SK-N-MC (cell line): ENCODE results near the gene DUSP15.

Experiments used
- EZH2 ChIP-seq: fragments of 200-600 bp; sonication (generic); IDR thresholded peaks from one replicate; pipeline ENCODE4 v1.6.1; 2017; ENCODE audit warnings: antibody characterized with exemption
- FOXP2 ChIP-seq: optimal IDR thresholded peaks from 2 replicates; pipeline ENCODE3; 2011; ENCODE audit warnings: mild to moderate bottlenecking, moderate library complexity; ENCODE audit not compliant: insufficient read depth; ENCODE audit errors: extremely low read length, control extremely low read depth
- POLR2AphosphoS5 ChIP-seq: IDR thresholded peaks from 2 replicates; pipeline ENCODE4 v1.6.1; 2012; ENCODE audit warnings: mild to moderate bottlenecking, low read depth, low read length, borderline replicate concordance

DNA sequence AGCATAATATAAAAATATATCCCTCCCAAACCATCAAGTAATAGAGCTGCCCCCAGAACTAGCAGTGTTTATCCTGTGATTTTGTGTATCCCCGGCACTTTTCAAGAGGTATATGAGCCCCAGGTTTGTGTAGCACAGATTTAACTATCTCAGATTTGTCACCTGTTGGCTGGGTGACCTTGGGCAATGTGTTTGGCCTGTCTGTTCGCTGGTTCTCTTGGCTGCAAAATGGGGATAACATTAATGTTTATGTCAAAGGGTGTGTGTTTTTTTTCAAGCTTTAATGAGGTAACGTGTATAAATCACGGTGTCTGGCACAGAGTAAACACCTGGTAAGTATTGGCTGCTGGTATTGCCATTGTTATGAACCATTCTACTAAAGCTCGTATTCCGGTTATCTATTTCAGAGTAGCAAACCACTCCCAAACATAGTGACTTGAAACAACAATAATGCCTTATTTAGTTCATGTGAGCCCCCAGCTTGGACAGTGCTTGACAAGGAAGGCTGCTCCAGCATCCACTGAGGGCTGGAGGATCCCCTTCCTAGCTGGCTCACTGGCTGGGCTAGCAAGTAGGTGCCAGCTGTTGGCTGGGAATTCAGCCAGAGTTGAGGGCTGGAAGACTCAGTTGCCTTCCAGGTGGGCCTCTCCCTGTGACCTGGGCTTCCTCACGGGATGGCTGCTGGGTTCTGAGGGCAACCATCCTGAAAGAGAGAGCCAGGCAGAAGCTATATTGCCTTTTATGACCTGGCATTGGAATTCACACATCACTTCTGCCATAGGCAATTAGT lies 45.4 kb upstream of the DUSP15 start:
- no peak for TF ChIP-seq EZH2
- no peak for TF ChIP-seq POLR2AphosphoS5
- no peak for TF ChIP-seq FOXP2
